Esophagus muscularis mucosa (tissue), 4 donors: ENCODE results near the gene HPS3. TPM values are rescaled to one million over a fixed set of nuclear protein-coding genes. Genes with fewer than 3 reads are reported as not detected.

Experiments used
- DNase-seq: peaks from one replicate; pipeline ENCODE4 v3.0.0-alpha.2; 2017; ENCODE audit errors: extremely low spot score
- H3K27ac ChIP-seq, 4 donors: fragments of 200-600 bp; sonication (generic); replicated peaks in 1 of 4; 1 replicate in 3 of 4; 2 replicates in 1 of 4; pipeline ENCODE4 v1.5.1; 2016 to 2019; ENCODE audit warnings: mild to moderate bottlenecking in 1 of 4
- H3K27me3 ChIP-seq, 4 donors: fragments of 200-600 bp; sonication (generic); one replicate each; pipeline versions ENCODE4 v1.5.1 to v1.6.0; 2016 to 2019
- H3K36me3 ChIP-seq, 4 donors: fragments of 200-600 bp; sonication (generic); one replicate each; pipeline ENCODE4 v1.5.1; 2016 to 2019
- H3K4me1 ChIP-seq, 4 donors: fragments of 200-600 bp; sonication (generic); one replicate each; pipeline ENCODE4 v1.5.1; 2016 to 2019
- H3K4me3 ChIP-seq, 4 donors: fragments of 200-600 bp; sonication (generic); 1 replicate in 2 of 4; 2 replicates in 2 of 4; pipeline ENCODE4 v1.5.1; 2016 to 2019; ENCODE audit warnings: mild to moderate bottlenecking in 4 of 4, moderate library complexity in 1 of 4
- H3K9me3 ChIP-seq, 4 donors: fragments of 200-600 bp; sonication (generic); 1 replicate in 3 of 4; 2 replicates in 1 of 4; pipeline ENCODE4 v1.5.1; 2016 to 2019
- EP300 ChIP-seq: sonication (generic); formaldehyde crosslinking; IDR thresholded peaks from one replicate; pipeline ENCODE4 v1.6.1; 2017; ENCODE audit warnings: antibody characterized with exemption
- POLR2A ChIP-seq: fragments of 450-650 bp; IDR thresholded peaks from one replicate; pipeline ENCODE4 v1.6.1; 2017; ENCODE audit warnings: antibody characterized with exemption, moderate library complexity, mild to moderate bottlenecking, low read depth
- POLR2AphosphoS5 ChIP-seq, 2 donors: sonication (generic); formaldehyde crosslinking; IDR thresholded peaks; one replicate each; pipeline ENCODE4 v1.6.1; 2017; ENCODE audit warnings: antibody characterized with exemption in 2 of 2
- WGBS: methylation state at CpG from one replicate; pipeline ENCODE4 v1.1.5; 2018; 5-methylcytosine and 5-hydroxymethylcytosine counted together
- intact Hi-C: fragments of 100-400 bp; cut with DNase I; formaldehyde crosslinking; loops from one replicate; pipeline ENCODE4 v1.15.1; 2023
- total RNA-seq, 4 donors: library from RNA; depleted of rRNA; stranded (reverse); fragments of >200 nt; gene quantifications; one replicate each; pipeline versions ENCODE4 v1.1.0 to v1.2.1, GENCODE V29; 2016
- TF ChIP-seq, protein P1 (sequence below), 3 experiments: fragments of 200-600 bp in 2 of 3; fragments of 450-650 bp in 1 of 3; sonication (generic) in 2 of 3; IDR thresholded peaks; one replicate each; pipeline ENCODE4 v1.5.1; 2017 to 2019; ENCODE audit warnings: antibody characterized with exemption in 3 of 3, mild to moderate bottlenecking in 2 of 3, moderate library complexity in 1 of 3

The HPS3 gene
- total RNA-seq, 4 donors from 2014 or later = 10.6 to 15.9 (median 12.4) TPM

DNA sequence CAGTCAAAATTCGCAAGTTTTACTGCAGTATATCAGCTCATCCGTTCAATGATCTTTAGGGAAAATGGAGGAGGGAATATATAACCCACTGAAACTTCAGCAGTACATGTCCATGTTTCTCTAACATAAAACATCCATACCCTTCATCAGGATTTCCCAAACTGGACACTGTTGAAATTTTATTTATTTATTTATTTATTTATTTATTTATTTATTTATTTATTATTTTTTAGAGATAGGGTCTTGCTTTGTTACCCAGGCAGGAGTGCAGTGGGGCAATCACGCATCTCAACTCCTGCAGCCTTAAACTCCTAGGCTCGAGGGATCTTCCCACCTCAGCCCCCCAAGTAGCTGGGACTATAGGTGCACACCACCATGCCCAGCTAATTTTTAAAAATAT is 28.3 kb upstream of the HPS3 start:
- Histone ChIP-seq H3K36me3 (no peaks in the 10 kb centered on the region), H3K27ac (no peak overlapping the region), H3K27me3 (no peaks in the 10 kb centered on the region), H3K4me3 (no peak overlapping the region), H3K9me3 (peaks cover 0 to 3% (median 0%) of the 10 kb centered on the region in 4 donors), H3K4me1 (no peaks in the 10 kb centered on the region)
- DNase-seq = no peak
- intact Hi-C loops = no loop called here
- WGBS = 91% methylated on average over 4 of the region's 4 CpGs
- no peak for TF ChIP-seq POLR2A
- no peak for TF ChIP-seq EP300
- no peak for TF ChIP-seq POLR2AphosphoS5 (IDR thresholded peaks at IDR 0.05)
- TF ChIP-seq, protein P1, sequence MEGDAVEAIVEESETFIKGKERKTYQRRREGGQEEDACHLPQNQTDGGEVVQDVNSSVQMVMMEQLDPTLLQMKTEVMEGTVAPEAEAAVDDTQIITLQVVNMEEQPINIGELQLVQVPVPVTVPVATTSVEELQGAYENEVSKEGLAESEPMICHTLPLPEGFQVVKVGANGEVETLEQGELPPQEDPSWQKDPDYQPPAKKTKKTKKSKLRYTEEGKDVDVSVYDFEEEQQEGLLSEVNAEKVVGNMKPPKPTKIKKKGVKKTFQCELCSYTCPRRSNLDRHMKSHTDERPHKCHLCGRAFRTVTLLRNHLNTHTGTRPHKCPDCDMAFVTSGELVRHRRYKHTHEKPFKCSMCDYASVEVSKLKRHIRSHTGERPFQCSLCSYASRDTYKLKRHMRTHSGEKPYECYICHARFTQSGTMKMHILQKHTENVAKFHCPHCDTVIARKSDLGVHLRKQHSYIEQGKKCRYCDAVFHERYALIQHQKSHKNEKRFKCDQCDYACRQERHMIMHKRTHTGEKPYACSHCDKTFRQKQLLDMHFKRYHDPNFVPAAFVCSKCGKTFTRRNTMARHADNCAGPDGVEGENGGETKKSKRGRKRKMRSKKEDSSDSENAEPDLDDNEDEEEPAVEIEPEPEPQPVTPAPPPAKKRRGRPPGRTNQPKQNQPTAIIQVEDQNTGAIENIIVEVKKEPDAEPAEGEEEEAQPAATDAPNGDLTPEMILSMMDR (IDR thresholded peaks at IDR 0.05) = no peak

DNA sequence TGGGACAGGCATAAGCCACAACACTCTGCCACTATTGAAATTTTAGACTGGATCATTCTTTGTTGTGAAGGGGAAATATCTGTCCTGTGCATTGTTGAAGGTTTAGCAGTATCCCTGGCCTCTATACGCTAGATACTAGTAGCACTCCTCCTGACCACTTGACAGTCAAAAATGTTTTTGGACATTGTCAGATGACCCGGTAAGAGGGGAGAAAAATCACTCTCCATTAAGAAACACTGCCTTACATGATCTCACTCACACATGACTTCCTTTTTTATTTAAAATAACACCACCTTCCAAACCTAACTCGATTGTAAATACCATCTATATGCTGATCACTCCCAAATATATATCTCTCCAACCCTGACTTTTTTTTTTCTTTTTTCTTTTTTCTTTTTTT is 27.8 kb upstream of the HPS3 start:
- no peaks in the 10 kb centered on the region for H3K36me3 ChIP-seq
- H3K27ac ChIP-seq = no peak overlapping the region
- H3K4me1 ChIP-seq = no peaks in the 10 kb centered on the region
- H3K4me3 ChIP-seq = no peak overlapping the region
- H3K9me3 ChIP-seq = peaks cover 0 to 4% (median 0%) of the 10 kb centered on the region in 4 donors
- no peak for DNase-seq
- no peaks in the 10 kb centered on the region for H3K27me3 ChIP-seq
- TF ChIP-seq, protein P1 (IDR thresholded peaks at IDR 0.05) = no peak
- TF ChIP-seq POLR2AphosphoS5 (IDR thresholded peaks at IDR 0.05) (no peak), POLR2A (no peak), EP300 (no peak)
- WGBS = 88% methylated on average over 3 of the region's 3 CpGs
- intact Hi-C loops = no loop called here

DNA sequence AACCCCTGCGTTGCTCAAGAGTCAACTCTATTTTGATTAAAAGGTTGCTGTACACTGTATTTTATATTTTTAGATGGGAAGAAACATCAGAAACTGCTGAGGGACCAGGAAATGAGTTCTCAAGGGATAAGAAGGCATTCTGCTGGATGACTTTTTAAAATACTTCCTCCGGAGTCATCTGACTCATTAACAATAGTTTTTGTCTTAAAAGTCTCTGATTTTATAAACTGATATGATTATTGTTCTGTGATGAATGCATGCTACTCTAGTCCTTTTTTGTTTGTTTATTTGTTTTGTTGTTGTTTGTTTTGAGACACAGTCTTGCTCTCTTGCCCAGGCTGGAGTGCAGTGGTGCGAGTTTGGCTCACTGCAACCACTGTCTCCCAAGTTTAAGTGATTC is 25.0 kb upstream of the HPS3 start:
- Histone ChIP-seq H3K4me1 (no peaks in the 10 kb centered on the region), H3K9me3 (peaks cover 0 to 4% (median 0%) of the 10 kb centered on the region in 4 donors), H3K36me3 (no peaks in the 10 kb centered on the region), H3K4me3 (no peak overlapping the region), H3K27me3 (no peaks in the 10 kb centered on the region), H3K27ac (no peak overlapping the region)
- intact Hi-C loops = no loop called here
- TF ChIP-seq POLR2A = no peak
- TF ChIP-seq, protein P1 (IDR thresholded peaks at IDR 0.05) = no peak
- TF ChIP-seq POLR2AphosphoS5 (IDR thresholded peaks at IDR 0.05) = no peak
- no peak for TF ChIP-seq EP300
- no peak for DNase-seq
- 87% methylated on average over 3 of the region's 3 CpGs for WGBS

DNA sequence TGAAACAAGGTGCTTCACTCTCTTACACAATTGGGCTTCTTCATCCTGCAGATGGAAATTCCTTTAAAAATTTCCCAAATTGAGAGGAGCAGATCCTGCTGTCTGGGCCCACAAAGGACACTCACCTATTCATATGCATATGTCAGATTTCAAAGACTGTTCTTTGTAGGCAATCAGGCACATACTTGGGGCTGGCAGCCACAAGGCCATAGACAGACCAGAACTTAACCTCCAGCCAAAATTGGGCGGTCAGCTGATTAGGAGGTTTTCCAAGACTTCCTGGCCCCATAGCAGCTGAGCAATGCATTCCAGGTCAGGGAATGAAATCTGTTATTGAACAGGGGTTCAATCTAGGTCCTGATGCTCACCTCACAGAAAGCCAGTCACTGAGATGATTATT is 15.0 kb upstream of the HPS3 start:
- Histone ChIP-seq H3K4me3 (no peak overlapping the region), H3K27me3 (no peaks in the 10 kb centered on the region), H3K36me3 (no peaks in the 10 kb centered on the region), H3K27ac (no peak overlapping the region), H3K4me1 (peaks cover 5 to 11% (median 9%) of the 10 kb centered on the region in 4 donors), H3K9me3 (no peaks in the 10 kb centered on the region)
- 55% methylated on average over 1 of the region's 1 CpG for WGBS
- intact Hi-C loops = loop anchor here (10.0 kb wide), 1 partner anchor 370 kb away; no protein-coding TSS in a partner anchor
- TF ChIP-seq POLR2A (no peak), EP300 (no peak), POLR2AphosphoS5 (IDR thresholded peaks at IDR 0.05) (no peak)
- TF ChIP-seq, protein P1 (IDR thresholded peaks at IDR 0.05) = no peak
- no peak for DNase-seq

DNA sequence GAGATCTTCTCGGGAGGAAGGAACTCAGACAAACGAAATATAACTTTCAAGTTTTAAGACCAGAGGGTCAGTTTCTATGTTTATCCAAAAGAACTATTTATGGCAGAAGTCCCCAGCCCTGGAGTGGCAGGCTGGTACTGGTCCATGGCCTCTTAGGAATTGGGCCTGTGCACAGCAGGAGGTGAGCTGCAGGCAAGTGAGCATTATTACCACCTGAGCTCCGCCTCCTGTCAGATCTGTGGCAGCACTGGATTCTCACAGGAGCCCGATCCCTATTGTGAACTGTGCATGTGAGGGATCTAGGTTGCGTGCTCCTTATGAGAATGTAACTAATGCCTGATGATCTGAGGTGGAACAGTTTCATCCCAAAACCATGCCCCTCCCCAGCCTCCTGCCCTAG is 14.3 kb upstream of the HPS3 start:
- Histone ChIP-seq H3K4me1 (peaks cover 5 to 12% (median 9%) of the 10 kb centered on the region in 4 donors), H3K27ac (no peak overlapping the region), H3K9me3 (no peaks in the 10 kb centered on the region), H3K27me3 (no peaks in the 10 kb centered on the region), H3K4me3 (no peak overlapping the region), H3K36me3 (no peaks in the 10 kb centered on the region)
- no peak for TF ChIP-seq EP300
- TF ChIP-seq POLR2AphosphoS5 (IDR thresholded peaks at IDR 0.05) = no peak
- TF ChIP-seq POLR2A = no peak
- TF ChIP-seq, protein P1 (IDR thresholded peaks at IDR 0.05) = no peak
- WGBS = 89% methylated on average over 5 of the region's 5 CpGs
- intact Hi-C loops = loop anchor here (5.0 to 10.0 kb wide), 2 partner anchors 158 to 370 kb away; no protein-coding TSS in a partner anchor
- DNase-seq = no peak
